Gastroesophageal sphincter (tissue), 3 donors: Measurements from ENCODE around the gene FYTTD1.

Source experiments
- EP300 ChIP-seq: sonication (generic); formaldehyde crosslinking; IDR thresholded peaks from one replicate; pipeline ENCODE4 v1.6.1; 2017; ENCODE audit warnings: antibody characterized with exemption, mild to moderate bottlenecking
- TF ChIP-seq, protein P1 (sequence below), 4 experiments: fragments of 200-600 bp in 2 of 4; fragments of 450-650 bp in 2 of 4; sonication (generic) in 1 of 4; IDR thresholded peaks; one replicate each; pipeline ENCODE4 v1.5.1; 2017 to 2019; ENCODE audit warnings: antibody characterized with exemption in 4 of 4, mild to moderate bottlenecking in 2 of 4, moderate library complexity in 2 of 4

DNA sequence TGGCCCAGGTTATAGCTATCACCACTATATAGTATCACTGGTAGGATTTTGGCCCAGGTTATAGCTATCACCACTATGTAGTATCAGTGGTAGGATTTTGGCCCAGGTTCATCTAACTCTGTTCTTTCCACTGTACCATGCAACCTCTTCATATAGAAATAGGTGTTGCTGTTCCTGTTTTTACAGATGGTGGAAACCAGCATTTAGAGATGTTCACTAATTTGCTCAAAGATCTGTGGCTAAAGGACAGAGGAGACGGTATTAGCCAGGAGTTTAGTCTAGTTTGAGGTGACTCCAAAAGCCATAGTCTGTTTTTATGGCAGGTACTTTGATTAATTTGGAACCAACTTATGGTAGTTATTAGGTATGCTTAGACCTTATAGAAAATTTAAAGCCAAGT, 44.4 kb downstream of the FYTTD1 start:
- TF ChIP-seq, protein P1, sequence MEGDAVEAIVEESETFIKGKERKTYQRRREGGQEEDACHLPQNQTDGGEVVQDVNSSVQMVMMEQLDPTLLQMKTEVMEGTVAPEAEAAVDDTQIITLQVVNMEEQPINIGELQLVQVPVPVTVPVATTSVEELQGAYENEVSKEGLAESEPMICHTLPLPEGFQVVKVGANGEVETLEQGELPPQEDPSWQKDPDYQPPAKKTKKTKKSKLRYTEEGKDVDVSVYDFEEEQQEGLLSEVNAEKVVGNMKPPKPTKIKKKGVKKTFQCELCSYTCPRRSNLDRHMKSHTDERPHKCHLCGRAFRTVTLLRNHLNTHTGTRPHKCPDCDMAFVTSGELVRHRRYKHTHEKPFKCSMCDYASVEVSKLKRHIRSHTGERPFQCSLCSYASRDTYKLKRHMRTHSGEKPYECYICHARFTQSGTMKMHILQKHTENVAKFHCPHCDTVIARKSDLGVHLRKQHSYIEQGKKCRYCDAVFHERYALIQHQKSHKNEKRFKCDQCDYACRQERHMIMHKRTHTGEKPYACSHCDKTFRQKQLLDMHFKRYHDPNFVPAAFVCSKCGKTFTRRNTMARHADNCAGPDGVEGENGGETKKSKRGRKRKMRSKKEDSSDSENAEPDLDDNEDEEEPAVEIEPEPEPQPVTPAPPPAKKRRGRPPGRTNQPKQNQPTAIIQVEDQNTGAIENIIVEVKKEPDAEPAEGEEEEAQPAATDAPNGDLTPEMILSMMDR (IDR thresholded peaks at IDR 0.05): no peak
- no peak for TF ChIP-seq EP300
